LNCAP (cell line): ENCODE results near the gene CCND1.

Source experiments
- TF ChIP-seq, protein P1 (sequence below): fragments of 450-650 bp; IDR thresholded peaks from 2 replicates; pipeline ENCODE4 v1.5.1; 2017; ENCODE audit warnings: mild to moderate bottlenecking

CCND1 gene

DNA sequence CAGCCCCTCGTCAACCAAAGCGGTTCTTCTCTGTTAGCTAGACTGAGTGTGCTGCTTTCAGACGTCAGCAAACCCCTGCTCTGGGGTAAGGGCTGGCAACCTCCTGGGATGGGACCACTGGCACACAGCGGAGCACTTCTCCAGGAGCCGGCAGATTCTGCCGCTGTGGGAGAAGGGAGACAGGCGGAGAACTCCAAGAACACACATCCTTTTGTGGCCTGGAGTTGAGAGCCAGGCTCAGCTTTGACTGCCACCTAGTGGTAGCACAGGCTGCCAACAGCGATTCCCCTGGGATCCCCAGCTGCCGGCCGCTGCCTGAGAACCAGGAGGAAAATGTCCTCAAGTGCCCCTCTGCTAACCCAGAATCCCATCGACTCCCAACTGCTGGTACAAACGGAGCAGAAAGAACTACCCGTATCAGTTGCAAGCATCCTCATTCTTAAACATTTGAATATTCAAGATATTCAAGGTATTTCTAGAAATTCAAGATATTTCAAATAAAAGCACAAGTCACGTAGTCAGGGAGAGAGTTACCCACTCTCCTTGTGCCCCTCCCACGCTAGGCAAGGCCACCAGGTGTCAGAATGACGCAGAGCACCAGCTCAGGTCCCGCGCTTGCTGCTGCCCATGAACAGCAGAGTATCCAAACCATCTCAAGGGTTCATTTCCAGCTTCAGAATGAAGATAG, 29.3 kb downstream of the CCND1 start:
- TF ChIP-seq, protein P1, sequence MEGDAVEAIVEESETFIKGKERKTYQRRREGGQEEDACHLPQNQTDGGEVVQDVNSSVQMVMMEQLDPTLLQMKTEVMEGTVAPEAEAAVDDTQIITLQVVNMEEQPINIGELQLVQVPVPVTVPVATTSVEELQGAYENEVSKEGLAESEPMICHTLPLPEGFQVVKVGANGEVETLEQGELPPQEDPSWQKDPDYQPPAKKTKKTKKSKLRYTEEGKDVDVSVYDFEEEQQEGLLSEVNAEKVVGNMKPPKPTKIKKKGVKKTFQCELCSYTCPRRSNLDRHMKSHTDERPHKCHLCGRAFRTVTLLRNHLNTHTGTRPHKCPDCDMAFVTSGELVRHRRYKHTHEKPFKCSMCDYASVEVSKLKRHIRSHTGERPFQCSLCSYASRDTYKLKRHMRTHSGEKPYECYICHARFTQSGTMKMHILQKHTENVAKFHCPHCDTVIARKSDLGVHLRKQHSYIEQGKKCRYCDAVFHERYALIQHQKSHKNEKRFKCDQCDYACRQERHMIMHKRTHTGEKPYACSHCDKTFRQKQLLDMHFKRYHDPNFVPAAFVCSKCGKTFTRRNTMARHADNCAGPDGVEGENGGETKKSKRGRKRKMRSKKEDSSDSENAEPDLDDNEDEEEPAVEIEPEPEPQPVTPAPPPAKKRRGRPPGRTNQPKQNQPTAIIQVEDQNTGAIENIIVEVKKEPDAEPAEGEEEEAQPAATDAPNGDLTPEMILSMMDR: peak; percentile 94

DNA sequence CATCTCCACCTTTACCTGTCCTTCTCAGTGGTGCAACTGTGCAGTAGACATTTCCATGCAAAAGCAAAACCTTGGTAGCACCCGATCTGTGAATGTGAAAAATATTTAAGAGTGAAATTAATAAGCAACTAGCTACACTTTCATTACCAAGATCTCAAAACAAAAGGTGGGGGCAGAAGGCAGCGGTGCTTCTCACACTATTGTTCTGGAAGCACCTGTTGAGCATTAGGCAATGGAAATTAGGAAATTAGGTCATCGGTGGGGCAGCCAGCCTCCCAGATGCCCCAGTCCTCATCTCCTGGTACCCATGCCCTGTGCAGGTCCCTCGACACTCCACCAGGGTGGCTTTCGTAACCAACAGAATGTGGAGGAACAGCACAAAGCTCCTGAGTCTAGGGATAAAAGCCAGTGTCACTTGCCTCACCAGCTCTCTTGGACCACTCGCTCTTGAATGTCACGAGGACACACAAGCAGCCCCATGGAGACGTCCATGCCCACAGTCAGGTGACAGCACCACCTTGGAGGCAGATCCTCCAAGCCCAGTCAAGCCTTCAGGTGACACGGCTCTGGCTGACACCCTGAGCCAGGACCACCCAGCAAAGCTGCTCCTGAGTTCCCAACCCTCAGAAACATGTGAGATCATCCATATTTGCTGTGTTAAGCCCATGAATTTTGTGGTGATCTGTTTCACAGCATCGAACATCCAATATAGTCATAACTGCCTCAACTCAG, 30.9 kb downstream of the CCND1 start:
- TF ChIP-seq, protein P1: no peak

DNA sequence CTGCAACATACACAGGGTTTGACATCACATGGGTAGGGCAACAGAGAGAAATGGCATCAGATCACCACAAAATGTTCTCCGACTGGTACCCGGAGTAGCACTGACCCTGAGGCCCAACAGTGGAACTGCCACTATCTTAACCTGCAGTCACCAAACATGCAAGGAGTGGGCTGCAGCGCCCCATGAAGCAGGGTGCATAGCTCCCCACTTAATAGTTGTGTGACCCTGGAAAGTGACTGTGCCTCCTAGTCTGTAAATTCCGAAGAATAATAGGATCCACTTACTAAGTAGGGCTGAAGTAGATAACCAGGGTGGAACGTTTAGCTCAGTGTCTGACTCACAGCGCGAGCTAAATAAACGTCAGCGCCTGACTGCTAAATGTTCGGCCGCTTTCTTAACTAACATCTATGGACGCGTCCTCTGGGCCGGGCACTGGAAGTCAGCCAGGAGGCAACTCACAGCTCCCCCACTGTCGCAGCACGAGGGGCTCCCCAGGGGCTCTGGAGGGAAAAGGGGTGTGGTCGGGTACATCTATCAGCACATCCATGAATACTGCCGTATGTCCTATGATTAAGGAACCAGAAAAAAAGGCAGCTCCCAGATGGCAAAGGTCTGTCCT, 33.4 kb downstream of the CCND1 start:
- TF ChIP-seq, protein P1: no peak

DNA sequence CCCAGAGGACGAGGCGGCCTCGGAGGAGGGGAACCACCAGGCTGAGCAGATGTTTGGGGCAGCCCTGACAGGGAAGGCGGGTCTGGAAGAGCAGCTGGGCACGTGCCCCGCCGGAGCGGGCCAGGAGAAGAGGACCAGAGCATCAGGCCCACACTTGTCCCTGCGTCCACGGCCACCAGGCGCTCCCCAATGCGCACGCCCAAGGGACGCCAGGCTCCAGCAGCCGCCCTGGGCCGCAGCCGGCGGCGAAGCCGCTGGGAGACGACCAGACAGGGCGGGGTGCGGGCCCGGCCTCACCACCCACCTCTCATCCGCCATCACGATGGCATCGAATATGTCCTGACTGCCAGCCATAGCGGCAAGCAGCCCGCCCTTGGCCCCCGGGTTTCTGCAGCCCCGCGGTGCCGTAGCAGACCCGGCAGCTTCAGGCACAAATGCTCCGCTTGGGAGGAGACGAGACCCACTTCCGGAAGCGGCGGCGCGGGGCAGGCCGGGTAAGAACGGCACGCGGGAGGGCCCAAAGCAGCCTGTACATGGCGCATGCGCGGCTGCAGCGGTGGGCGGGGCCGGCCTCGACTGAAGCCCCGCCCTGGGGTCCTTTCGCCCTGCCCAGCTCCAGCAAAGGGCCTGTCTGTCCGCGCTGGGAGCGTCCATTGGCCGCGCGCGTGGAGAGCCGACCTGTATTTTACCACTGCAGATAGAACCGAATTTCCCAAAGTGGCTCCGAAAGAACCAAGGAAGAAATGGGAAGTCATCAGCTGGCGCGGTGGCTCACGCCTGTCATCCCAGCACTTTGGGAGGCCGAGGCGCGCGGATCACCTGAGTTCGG, 34.1 kb downstream of the CCND1 start, which contains the start of gene LTO1:
TSS of gene LTO1 (minus strand) at position 468 of the 829 bp plus-strand sequence. CDS start at position 354, 114 bp downstream.
- TF ChIP-seq, protein P1: no peak

DNA sequence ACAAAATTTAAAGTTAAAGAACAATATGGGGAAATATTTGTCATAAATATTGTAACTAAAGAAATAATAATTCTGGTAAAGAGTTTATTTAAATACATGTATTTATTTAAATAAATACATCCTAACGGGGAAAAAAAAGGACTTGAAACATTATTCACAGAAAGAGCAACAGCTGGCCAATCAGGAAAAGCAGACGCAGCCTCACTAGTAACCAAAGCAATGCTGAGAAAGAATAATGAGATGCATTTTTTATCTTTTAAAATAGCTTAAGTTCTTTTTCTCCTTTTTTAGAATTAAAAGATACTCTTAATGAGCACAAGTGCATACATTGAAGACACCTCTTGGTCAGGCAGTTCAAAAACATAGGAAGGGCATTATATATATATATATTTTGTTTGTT, 36.8 kb downstream of the CCND1 start:
- TF ChIP-seq, protein P1: no peak

DNA sequence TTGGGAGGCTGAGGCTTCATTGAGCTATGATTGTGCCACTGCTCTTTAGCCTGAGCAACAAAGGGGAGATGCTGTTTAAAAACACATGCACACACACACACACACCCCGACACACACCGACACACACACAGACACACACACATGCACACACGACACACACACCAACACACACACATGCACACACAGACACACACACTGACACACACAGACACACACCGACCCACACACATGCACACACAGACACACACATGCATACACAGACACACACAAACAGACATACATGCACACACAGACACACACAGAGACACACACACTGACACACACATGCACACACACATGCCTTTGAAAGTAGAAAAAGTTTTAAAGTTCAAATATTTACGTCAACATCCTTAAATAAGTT, 39.7 kb downstream of the CCND1 start:
- TF ChIP-seq, protein P1: no peak

DNA sequence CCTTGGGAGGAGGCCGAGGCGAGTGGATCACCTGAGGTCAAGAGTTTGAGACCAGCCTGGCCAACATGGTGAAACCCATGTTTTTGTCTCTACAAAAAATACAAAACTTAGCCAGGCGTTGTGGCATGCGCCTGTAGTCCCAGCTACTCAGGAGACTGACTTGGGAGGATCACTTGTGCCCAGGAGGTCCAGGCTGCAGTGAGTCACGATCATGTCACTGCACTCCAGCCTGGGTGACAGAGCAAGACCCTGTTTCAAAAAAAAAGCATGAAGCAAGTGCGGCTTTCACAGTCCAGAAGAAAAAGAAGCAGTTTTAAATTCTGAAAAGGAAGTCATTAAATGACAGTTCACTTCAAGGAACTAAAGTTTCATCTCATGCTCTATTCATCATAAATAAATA, 41.3 kb downstream of the CCND1 start:
- TF ChIP-seq, protein P1: no peak
